HG02678 (cell line): ENCODE data around the gene CDCA3.
A peak's percentile ranks its signal among the peaks of the same experiment; 100 is the strongest.
"Not testable (repeated sequence)": the region's sequence is repeated elsewhere in the genome, so short reads cannot be mapped to it uniquely, and the experiment has no call there.

Source experiments
- ATAC-seq: cut with Tn5 transposase; IDR thresholded peaks from one replicate; pipeline ENCODE4 v1.9.1; 2021; ENCODE audit warnings: mild to moderate bottlenecking, moderate library complexity; ENCODE audit not compliant: unreplicated experiment

CDCA3 gene

DNA sequence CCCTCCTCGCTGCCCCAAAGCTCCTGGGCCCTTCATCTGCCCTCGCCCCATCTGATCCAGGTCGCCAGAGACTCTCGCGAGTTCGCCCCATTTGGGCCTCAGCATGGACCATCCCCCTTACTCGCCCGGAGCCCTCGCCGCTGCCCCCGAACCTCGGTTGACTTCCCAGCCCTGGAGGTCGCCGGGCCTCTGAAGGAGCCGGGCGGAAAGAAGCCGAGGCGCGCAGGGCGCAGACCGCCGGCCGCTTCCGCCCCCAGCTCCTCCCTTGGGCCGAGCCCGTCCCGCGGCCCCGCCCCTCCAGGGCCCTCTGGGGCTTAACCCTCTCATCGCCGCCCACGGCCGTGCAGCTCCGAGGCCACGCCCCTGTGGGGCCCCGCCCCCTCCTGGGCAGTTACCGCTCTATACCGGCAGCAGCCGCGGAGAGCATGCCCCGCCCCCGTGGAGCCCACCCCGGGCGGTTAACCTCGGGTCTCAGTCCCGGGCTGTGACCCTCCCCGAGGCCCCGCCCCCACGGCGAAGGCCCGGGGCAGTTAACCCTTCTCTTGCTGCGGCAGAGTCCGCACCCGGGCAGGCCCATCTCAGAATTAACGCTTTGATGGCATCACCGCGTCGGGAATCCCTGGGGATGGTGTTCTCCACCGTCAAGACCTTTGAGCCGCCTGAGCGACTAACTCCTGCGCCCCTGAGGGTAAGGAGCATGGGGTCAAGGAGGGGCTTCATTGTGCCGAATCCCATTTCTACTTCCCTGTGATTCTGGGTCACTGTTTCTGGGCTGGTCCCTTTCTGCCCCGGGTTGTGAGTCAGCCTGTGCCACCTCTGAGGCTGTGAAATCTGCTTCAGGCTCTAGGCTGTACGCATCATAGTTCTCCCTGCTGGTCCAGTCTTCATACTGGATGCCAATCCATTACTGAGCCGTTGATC, 22.3 kb upstream of the CDCA3 start, which contains the start of gene SPSB2:
Gene SPSB2 (minus strand): TSS at position 210 of the 921 bp plus-strand sequence. CDS start 402 bp downstream, outside the sequence.
- peak; percentile 86 for ATAC-seq

DNA sequence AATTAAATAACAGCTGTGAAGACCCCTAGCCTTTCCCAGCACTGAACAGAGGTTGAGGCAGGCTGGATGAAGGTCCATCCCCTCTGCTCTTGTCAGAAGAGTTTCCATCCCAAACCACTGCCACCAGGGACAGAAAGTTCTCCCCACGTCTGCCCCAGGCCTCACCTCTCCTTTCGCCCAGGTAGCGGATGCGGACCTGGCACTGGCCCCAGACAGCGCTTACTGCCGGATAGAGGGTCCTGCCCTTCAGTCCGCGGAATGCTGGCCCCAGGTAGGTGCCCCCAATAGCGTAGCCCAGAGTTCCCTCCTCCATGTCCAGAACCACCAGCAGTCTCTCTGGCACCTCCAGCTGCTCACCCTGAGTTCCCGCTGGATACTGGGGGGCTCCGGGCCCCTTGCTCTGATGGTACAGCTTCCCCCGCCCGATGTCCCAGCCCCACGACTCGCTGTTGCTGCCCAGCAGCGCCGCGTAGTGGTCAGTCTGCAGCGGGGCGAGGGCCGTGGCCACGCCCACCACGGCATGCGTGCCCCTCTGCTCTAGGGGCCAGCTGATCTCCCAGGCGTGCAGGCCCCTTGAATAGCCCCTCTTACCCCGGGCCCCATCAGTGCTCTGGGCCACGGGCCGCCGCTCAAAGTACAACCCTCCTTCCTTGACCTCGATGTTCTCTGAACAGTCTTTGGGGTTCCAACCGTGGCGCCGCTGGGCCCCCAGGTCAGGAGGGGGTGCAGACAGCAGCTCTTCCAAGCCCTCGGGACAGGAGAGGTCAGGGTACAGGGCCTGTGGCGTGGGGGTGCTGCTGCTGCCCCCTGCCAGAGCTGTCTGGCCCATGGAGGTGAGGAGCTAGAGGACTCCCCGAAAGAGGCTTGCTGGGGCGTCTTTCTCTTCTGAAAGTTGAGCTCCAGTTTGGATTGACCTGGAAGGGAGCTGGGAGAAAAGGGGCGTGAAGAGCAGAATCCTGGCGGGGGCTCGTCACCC, 21.3 kb upstream of the CDCA3 start:
- ATAC-seq: peak; percentile 28

DNA sequence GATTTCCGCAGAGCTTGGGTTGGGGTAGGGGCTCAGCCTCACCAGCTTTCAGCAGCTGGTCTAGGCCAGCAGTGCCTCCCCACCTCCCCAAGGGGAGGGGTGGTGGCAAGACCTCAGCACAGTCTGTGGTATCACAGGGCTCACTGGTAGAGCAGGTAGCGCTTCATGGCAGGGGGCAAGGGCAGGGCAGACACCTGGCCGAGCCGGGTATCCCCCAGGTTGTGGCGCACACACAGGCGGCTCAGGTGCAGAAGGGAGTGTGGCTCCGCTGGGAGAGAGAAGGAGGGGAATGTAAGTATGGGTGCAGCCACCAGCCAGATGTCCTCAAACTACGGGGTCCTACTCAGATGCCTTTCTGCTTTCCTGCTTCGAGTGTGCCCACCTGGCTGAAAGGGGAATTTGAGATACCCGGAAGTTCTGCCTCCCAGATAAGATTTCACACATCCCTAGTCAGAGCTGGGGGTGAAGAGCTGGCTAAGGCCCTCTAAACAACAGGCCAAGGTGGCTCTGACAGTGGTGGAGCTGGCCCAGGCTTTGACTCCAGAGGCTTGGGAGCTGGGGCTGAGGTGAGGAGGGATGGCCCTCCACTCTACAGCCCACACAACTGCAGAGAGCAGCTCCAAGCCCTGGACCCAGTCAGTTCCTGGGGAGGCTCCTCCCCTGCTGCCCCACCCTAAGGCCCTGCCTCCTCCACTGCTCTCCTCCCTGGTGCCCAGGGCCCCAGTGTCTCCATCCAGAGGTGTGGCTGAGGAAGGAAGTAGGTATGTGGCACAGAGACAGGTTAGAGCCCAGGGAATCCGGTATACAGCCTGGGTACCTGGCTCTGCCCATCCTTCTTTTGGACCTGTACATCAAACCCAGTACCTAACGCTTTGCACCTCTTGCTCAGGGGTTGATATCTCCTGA, 20.2 kb upstream of the CDCA3 start:
- ATAC-seq: no peak

DNA sequence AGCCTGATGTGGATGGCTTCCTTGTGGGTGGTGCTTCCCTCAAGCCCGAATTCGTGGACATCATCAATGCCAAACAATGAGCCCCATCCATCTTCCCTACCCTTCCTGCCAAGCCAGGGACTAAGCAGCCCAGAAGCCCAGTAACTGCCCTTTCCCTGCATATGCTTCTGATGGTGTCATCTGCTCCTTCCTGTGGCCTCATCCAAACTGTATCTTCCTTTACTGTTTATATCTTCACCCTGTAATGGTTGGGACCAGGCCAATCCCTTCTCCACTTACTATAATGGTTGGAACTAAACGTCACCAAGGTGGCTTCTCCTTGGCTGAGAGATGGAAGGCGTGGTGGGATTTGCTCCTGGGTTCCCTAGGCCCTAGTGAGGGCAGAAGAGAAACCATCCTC, 19.2 kb upstream of the CDCA3 start:
- not testable (repeated sequence) for ATAC-seq

DNA sequence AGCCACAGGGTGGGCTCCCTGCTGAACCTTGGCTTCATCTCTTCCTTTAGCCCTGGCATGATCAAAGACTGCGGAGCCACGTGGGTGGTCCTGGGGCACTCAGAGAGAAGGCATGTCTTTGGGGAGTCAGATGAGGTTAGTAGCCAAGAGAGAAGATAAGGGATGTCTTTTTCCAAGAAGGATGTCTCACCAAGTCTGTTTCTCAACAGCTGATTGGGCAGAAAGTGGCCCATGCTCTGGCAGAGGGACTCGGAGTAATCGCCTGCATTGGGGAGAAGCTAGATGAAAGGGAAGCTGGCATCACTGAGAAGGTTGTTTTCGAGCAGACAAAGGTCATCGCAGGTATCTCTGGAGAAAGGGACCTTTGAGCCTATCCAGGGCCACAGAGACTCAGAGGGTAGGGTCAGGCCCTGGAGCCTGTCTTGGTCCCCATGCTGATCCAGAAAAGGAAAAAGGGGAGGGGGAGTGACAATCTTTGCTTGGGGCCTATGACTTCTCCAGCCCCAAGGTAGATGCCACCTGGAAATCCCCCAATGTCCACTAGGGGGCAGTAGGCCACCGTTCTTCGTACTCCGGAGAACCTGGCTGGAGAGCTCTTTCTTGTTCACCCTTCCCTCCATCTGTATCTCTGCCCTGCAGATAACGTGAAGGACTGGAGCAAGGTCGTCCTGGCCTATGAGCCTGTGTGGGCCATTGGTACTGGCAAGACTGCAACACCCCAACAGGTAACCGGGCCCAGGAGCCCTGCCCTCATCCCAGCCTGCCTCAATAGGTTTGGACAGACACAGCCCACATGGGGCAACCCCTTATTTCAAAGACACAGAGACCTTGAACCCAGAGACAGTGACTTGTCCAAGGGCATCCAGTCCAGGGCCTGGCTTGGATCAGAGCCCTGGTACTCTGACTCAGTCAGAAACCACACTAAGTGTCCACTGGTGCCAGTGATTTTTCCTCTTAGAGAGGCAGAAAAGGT, 18.2 kb upstream of the CDCA3 start:
- ATAC-seq: no peak

DNA sequence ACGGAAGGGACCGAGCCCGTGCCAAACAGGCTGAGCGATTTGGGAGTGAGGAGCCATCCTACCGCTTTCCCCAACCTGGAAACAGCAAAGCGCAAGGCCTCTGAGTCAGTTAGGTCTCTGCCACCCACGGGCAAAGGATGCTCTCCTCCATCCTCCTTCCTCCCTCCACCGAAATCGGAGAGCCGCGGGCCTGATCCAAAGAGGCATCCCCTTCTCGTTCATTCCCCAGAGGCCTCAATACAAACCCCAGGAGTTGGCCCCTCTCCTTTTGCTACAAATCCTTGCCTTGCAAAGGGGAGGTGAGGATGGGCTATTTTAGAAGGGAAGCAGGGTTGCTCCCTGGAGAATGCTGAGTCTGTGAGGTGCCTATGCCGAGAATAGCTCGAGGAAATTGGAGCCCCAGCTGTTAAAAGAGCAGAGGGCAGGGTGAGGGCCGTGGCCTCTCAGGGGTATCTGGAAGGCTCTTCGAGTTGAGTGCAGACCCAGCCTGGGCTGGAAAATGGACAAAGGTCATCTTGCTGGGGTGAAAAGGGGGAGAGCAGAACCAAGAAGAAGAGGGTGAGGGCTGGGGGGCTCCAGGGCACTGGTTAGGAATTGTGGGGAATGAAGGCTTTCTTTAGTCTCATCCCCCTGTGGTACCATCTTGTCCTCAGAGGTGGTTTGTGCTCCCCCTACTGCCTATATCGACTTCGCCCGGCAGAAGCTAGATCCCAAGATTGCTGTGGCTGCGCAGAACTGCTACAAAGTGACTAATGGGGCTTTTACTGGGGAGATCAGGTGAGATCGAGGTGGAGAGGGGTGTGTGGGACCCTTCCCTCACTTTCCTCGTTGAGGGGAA, 17.3 kb upstream of the CDCA3 start:
- ATAC-seq: no peak

DNA sequence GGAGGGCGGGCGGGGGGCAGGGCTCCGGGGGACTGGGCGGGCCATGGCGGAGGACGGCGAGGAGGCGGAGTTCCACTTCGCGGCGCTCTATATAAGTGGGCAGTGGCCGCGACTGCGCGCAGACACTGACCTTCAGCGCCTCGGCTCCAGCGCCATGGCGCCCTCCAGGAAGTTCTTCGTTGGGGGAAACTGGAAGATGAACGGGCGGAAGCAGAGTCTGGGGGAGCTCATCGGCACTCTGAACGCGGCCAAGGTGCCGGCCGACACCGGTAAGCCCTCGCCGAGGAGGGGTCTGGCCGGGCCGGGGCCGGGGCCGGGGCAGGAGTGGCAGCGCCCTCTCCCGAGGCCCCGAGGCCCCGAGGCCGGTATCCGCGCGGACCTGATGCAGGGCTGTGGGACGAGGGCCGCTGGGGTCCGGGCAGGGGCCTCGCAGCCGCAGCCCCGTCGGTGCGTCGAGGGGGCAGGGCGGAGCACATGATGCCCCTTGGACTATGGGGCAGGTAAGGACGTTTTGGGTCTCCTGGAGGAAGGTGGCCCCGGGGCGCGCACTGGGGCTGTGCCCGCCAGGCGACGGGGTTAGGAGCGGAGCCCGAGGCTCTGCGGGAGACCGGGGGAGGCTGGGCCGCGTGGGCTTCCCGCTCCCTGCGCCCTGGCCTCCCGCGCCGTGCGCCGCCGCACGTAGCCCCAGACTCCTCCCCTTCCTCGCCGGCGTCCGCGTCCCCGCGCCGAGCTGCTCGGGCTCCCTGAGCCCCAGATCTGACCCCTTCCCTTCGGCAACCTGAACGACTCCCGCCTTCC, 16.5 kb upstream of the CDCA3 start, which contains the start of gene TPI1:
Gene TPI1 (plus strand): TSS at position 119 of the 798 bp plus-strand sequence. CDS start 36 bp downstream, at position 155.
- peak; percentile 70 for ATAC-seq

DNA sequence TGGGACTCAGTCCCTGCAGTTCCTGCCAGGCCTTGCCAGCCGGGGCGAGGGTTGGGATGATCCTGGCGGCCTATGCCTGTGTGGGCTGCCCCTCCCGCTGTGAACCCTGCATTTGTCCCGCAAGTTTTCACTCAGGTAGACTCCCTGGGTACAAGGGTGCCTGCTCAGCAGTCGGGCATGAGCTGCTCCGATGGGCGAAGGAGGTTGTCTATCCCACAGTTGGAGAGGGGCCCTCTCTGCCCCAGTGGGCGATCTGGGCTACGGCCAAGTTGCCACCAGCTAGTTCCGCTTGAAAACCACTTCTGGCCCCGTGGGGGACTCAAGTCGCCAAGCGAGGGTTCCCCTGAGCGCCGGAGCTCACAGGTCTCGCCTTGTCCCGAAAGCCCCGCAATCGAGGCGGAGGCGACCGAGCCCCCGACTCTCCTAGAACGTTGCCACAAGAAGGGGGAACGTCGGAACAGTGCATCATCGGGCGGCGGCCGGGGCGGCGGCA, 15.9 kb upstream of the CDCA3 start:
- ATAC-seq: peak; percentile 13

DNA sequence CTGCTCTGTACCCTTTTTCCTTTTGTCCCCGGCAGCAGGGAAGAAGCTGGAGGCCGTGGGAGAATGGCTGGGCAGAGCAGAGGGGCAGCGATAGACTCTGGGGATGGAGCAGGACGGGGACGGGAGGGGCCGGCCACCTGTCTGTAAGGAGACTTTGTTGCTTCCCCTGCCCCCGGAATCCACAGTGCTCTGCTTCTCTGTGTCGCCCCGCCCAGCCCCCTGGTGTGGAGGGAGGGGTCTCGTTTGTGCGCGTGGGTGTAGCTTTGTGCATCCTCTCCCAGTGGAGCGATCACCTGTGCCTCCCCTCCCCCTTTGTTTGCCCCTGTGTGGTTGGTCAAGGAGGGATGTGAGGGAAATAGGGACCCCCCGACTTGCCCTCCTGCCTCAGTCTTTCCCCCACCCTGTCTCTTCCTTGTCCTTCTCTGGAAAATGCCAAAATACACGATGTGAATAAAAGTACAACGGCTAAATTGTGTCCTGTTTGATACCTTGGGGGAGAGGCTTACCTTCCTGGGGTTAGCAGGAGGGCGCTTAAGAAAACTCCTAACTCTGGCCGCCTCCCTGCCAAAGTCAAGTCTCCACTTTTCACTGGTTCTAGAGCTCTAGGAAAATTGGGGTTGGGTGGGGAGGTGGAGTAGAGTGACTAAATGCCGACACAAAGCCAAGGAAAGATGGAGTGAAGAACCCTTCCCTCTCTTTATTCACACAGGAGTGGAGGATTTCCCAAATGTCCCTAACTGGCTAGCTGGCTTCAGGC, 15.3 kb upstream of the CDCA3 start:
- no peak for ATAC-seq

DNA sequence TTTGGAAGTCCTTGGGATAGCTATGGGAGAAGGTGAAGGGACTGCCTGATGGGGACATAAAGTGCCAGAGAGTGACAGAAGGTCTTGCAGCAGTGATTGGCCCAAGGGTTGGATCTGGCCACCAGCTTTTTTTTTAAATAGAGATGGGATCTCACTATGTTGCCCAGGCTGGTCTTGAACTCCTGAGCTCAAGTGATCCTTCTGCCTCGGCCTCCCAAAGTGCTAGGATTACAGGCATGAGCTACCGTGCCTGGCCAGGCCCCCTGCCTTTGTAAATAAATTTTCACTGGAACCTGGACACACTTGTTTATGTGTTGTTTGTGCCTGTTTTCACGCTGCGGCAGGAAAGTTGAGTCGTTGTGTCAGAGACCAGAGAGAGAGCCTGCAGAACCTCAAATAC, 14.2 kb upstream of the CDCA3 start:
- ATAC-seq: not testable (repeated sequence)

DNA sequence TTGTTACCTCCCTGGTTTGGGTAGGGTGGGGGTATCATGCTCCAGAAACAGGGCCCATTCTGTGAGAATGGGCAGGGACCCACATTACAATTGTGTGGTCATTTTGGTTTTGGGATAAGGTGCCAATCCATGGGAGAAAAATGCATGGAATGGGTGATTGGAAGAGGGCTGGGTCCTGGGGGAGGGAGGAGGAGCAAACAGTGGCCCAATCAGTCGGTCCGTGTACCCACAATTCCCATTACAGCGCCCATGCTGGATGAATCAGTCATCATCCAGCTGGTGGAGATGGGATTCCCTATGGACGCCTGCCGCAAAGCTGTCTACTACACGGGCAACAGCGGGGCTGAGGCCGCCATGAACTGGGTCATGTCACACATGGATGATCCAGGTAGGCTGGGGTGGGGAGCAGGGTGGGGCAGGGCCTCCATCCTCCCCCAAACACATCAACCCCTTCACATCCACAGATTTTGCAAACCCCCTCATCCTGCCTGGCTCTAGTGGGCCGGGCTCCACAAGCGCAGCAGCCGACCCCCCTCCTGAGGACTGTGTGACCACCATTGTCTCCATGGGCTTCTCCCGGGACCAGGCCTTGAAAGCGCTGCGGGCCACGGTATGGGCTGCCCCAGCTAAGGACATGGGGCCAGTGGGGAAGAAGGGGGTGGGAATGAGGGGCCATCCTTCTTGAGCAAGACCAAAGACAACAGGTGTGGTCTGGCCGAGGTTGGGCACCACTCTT, 12.7 kb upstream of the CDCA3 start:
- no peak for ATAC-seq

DNA sequence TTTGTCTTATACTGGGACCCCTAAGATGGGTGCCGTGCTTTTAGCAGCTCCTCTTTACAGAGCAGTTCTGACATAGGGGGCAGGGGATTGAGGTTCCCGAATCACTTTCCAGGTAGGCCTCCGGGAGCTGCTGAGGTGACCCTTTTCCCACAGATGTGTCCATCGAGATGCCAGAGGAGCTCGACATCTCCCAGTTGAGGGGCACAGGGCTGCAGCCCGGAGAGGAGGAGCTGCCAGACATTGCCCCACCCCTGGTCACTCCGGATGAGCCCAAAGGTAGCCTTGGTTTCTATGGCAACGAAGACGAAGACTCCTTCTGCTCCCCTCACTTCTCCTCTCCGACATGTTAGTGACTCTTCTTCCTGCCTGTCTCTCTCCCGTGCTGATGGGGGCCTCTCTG, 11.9 kb upstream of the CDCA3 start:
- no peak for ATAC-seq

DNA sequence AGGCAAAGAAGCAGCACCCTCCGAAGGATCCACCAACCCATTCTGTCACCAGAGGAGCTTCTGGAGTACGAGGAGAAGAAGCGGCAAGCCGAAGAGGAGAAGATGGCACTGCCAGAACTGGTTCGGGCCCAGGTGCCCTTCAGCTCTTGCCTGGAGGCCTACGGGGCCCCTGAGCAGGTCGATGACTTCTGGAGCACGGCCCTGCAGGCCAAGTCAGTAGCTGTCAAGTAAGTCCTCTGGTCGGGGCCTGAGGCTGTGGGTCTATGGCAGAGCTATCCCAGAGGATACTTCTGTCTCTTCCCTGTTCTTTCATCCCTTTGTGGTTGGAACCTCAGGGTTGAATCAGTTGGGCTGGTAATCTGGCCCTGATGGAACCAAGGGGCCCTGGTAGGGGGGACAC, 10.3 kb upstream of the CDCA3 start:
- ATAC-seq: no peak

DNA sequence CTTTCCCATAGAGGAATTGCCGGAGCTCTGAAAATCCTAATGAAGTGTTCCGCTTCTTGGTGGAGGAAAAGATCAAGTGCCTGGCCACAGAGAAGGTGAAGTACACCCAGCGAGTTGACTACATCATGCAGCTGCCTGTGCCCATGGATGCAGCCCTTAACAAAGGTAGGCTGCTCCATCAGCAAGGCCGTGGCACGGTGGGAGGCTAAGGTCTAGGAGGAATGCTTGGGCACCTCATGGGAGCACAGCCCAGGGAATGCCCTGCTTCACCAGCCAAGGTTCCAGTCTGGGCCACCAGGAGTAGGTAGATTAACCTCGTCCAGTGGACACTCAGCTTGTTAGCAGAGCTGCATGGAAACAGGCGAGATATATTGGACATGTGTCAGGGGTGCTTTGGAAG, 9.9 kb upstream of the CDCA3 start:
- no peak for ATAC-seq

DNA sequence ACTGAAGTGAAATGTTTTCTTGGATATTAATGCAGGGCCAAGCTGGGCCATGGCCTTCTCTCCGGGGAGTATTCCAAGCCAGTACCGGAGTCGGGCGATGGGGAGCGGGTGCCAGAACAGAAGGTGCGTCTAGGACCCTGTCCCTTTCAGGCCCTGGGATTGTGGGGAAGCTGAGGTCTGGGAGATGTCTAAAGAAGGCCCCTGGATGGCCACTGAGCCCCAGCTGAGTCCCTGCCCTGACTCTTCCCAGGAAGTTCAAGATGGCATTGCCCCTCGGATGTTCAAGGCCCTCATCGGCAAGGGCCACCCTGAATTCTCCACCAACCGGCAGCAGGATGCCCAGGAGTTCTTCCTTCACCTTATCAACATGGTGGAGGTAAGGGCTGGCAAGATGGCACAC, 9.0 kb upstream of the CDCA3 start:
- ATAC-seq: no peak

DNA sequence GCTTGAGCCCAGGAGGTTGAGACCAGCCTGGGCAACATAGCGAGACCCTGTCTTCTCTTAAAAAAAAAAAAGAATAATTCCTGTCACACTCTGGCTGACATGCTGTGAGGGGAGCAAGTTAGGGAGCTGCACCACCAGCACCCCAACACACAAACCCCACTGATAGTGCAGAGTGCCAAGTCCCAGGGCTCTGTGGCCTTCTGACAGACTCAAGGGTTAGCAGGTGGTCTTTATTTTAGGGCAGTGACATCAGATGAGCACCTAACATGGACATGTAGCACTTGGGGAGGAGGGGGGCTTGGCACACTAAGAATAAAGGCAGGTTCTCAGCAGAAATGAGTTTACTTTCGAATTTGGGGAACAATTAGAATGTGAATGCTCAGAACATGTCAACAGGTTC, 7.7 kb upstream of the CDCA3 start:
- ATAC-seq: no peak
